HG02798 (cell line): Measurements from ENCODE around the gene FBXL22.
"Not testable (repeated sequence)": the region's sequence is repeated elsewhere in the genome, so short reads cannot be mapped to it uniquely, and the experiment has no call there.

Experiments used
- ATAC-seq: cut with Tn5 transposase; IDR thresholded peaks from one replicate; pipeline ENCODE4 v1.9.1; 2021; ENCODE audit warnings: mild to moderate bottlenecking; ENCODE audit not compliant: unreplicated experiment, poor library complexity

The FBXL22 gene

GRCh38 chr15:63610209-63610841, 13.1 kb downstream of the FBXL22 start:
- peak; percentile 77 for ATAC-seq

GRCh38 chr15:63611177-63611576, 14.0 kb downstream of the FBXL22 start:
- no peak for ATAC-seq

DNA sequence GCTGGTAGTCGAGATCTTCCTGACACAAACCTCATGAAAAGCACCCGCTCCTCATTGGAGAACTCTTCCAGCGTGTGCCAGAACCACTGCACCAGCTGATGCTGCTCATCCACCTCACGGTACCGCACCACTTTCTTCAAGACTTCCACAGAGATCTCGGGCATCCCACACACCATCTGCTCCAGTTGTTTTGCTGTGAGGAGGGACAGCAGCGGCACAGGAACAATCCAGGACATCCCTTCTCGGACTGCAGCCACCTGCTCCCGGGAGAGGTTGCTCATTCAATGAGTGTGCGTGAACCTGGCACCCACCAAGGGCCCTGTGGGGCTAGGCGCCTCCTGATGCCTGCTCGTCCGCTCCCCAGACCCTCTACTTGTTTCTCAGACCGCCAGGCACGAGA, 15.1 kb downstream of the FBXL22 start:
- ATAC-seq: no peak

- ATAC-seq: no peak
Measured at GRCh38 chr15:63615935-63616334, 18.7 kb downstream of the FBXL22 start.

GRCh38 chr15:63617147-63617546, 20.0 kb downstream of the FBXL22 start:
- ATAC-seq: not testable (repeated sequence)

DNA sequence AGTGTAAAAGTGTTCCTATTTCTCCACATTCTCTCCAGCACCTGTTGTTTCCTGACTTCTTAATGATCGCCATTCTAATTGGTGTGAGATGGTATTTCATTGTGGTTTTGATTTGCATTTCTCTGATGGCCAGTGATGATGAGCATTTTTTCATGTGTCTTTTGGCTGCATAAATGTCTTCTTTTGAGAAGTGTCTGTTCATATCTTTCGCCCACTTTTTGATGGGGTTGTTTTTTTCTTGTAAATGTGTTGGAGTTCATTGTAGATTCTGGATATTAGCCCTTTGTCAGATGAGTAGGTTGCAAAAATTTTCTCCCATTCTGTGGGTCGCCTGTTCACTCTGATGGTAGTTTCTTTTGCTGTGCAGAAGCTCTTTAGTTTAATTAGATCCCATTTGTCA, 20.4 kb downstream of the FBXL22 start:
- not testable (repeated sequence) for ATAC-seq

DNA sequence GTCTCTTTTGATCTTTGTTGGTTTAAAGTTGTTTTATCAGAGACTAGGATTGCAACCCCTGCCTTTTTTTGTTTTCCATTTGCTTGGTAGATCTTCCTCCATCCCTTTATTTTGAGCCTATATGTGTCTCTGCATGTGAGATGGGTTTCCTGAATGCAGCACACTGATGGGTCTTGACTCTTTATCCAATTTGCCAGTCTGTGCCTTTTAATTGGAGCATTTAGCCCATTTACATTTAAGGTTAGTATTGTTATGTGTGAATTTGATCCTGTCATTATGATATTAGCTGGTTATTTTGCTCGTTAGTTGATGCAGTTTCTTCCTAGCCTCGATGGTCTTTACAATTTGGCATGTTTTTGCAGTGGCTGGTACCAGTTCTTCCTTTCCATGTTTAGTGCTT, 23.6 kb downstream of the FBXL22 start:
- not testable (repeated sequence) for ATAC-seq

DNA sequence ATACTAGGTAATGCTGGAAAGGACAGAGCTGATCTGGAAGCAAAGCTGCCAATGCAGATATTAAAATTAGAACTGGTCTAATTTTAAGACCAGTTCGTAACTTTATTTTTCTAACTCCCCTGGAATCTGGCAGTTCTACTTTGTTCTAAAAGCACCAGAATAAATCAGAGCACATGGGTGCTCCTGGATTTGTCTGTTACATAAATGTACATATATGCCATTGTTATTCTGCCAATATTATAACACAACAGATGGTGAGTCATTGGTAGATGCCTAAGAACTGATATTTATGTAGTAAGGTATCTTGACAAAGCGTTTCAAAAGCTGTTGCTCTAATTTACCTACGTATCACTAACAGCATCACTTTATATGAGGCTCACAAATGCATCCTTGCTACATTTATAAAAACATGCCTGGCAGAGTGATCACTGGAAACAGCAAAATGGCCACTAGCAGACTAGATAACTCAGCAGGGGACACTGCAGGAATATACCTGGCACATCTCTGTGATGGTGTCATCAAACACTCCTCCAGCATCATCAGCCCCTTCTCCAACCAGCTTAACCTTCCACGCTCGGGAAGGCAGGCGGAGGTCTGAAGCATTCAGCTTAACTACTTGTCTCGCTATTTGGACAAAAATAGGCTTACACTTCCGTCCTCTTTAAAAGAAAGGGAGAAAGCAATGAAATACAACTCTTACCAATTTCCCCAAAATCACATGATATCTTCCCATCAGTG, 26.2 kb downstream of the FBXL22 start:
- ATAC-seq: no peak

DNA sequence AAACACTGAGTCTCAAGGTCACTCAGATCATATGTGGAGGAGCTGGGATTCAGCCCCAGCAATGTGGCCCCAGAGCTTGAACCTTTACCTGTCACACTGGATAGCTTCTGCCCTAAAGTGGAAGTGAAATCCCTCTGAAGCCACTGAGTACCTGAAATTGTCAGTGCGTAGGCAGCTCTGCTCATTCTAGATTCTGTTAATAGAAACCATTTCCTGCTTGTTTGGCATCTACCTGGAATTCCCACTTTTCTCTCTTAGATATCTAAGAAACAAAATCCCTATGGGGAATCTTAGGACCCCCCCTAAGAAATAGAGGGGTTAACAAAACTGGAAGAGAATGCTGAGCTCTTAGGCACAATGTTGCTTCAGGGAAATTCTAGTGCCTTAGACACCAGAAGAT, 29.8 kb downstream of the FBXL22 start:
- peak; percentile 79 for ATAC-seq

DNA sequence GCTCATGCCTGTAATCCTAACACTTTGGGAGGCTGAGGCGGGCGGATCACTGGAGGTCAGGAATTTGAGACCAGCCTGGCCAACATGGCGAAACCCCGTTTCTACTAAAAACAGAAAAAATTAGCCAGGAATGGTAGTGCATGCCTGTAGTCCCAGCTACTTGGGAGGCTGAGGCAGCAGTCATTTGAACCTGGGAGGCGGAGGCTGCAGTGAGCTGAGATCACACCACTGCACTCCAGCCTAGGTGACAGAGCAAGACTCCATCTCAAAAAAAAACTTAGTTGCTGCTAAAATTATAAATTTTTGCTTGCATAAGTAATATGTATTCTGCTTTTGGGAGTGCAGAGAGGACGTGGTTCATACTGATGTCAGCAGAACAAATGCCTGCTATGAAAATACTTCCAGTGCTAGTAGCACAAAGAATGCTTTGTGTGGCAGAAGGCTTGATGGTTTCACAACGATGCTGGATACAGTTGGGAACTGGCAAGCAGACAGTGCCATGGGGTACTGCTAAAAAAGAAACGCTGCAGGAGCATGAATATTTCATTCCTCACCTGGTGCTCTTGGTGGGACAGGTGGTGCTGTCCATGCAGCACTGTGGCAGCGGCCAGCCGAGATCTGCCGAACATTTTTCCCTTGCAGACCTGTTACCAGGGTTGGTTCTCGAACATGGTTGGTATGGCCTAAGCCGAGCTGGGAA, 31.1 kb downstream of the FBXL22 start:
- no peak for ATAC-seq

DNA sequence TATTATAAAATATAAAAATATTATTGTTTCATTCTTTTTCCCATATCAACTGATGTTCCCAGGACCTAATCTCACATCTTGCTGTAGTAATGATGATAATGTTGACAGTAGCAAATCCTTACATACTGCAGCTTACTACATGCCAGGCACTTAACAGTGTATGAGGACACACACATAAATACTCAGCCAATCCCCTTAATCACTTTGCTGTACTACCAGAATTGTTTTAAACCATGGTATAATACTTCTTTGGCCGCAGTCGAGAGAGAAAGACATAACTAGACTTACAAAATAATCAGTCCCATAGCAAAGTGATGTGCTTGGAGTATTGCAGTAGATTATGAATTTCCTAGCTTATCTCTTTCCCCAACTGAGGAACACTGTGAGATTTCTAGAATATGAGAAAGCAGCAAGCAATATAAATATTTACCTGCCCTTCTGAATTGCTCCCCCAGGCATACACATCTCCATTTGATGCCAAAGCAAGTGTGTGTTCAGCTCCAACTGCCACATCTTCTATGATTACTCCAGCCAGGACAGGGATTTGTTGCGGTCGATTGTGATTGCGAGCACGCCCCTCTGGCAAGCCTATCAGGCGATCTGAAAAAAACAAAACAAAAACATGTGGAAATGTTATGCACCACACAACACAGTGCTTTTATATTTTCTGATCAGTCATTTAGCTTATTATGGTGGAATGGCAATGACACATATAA, 33.0 kb downstream of the FBXL22 start:
- no peak for ATAC-seq

- ATAC-seq: no peak
Measured at GRCh38 chr15:63633312-63633711, 36.1 kb downstream of the FBXL22 start.

DNA sequence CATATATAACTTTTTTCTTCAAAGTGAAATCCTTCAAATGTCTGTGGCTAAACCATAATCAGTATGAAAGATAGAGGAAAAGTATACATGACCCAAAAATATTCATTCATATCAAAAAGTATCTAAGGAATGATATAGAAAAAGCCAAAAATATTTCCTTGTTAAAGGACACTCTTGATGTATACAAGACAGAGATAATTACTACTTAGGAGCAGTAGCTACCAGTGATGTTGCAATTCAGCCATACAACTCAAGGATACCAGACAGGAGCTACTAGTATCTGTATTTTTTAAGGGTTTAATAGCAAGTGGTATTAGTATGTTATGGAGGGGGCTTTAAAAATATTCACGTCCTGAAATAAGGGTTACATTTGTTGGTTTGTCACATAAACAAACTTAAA, 37.0 kb downstream of the FBXL22 start:
- no peak for ATAC-seq

DNA sequence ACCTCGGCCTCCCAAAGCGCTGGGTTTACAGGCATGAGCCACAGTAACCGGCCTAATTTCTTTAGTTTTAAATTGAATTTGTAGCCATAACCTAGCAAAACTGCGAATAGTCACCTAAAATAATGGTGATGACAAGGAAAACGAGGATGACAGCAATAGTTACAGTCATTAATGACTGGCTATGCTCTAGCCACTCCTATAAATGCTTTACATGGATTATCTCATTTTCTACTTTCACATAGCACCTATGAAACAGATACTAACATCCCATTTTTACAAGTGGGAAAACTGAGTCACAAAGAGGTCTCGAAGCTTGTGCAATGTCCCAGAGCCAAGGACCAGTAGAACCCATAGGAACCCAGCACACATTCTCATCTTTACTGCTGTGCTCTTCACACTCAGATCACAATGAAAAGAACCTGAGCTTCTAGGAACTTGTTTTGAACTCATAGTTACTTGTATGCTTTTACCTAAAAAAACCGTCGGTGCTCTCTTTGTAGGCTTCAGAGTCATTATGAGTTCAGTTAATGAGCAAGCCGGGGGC, 39.4 kb downstream of the FBXL22 start:
- no peak for ATAC-seq

GRCh38 chr15:63638839-63639238, 41.7 kb downstream of the FBXL22 start:
- no peak for ATAC-seq

DNA sequence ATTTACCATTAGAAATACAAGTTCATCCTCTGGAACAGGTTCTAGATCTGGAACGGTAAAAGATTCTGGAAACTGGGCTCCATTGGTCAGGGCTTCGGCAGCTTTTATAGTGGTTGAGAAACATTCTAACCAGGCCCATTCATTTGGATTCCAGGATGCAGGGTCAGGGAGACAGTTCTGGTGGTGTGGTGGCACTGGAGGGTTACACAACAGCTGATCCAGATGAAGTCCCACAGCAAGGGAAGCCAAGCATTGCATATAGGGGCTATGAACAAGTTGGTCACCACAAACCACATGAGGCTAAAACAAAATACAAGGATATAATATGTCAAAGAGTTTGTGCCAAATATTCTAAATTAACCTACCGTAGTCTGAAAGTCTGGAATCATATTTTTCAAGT, 43.0 kb downstream of the FBXL22 start:
- no peak for ATAC-seq
